B cell (primary cell): ENCODE measurements around the gene KCTD12. TPM values are rescaled to one million over a fixed set of nuclear protein-coding genes. Genes with fewer than 3 reads are reported as not detected.

Experiments used
- ATAC-seq: fragments of 200-7000 bp; cut with Tn5 transposase; one replicate; pipeline ENCODE4 v1.10.0; 2021; ENCODE audit warnings: low read depth, mild to moderate bottlenecking, moderate number of reproducible peaks, moderate library complexity
- CTCF ChIA-PET: fragments of 350-600 bp; sonication (Branson Sonifier 250); formaldehyde crosslinking; loops from one replicate; lab custom pipeline; 2021; ENCODE audit warnings: antibody characterized with exemption, inconsistent platforms; lab: Charles Lee
- POLR2A ChIA-PET: fragments of 350-600 bp; sonication (Branson Sonifier 250); formaldehyde crosslinking; loops from one replicate; lab custom pipeline; 2021; ENCODE audit warnings: antibody characterized with exemption; lab: Charles Lee
- DNase-seq: peaks from one replicate; pipeline ENCODE4 v3.0.0; 2013
- H2AFZ ChIP-seq: 2 replicates; pipeline ENCODE4 v1.6.1; 2012; ENCODE audit warnings: mild to moderate bottlenecking, low read depth, low read length; ENCODE audit not compliant: insufficient read depth, poor library complexity, severe bottlenecking
- H3K27ac ChIP-seq, 2 donors: 1 replicate in 1 of 2; 2 replicates in 1 of 2; pipeline ENCODE4 v1.5.1; 2012 to 2013; ENCODE audit warnings: low read length in 2 of 2, mild to moderate bottlenecking in 2 of 2, moderate library complexity in 1 of 2
- H3K27me3 ChIP-seq, 4 experiments: fragments of 200-600 bp in 1 of 4; sonication (generic) in 1 of 4; replicated peaks in 1 of 4; 1 replicate in 2 of 4; 2 replicates in 2 of 4; pipeline versions ENCODE4 v1.6.1 to v1.7.0; 2013 to 2016; ENCODE audit warnings: low read length in 3 of 4, mild to moderate bottlenecking in 2 of 4, mixed read lengths in 1 of 4, moderate library complexity in 1 of 4; ENCODE audit not compliant: insufficient read depth in 4 of 4, control insufficient read depth in 3 of 4; ENCODE audit errors: control extremely low read depth in 1 of 4
- H3K36me3 ChIP-seq, 2 experiments: replicated peaks in 1 of 2; 1 replicate in 1 of 2; 2 replicates in 1 of 2; pipeline versions ENCODE4 v1.6.1 to v1.7.1; 2013; ENCODE audit warnings: low read length in 1 of 2; ENCODE audit not compliant: insufficient read depth in 2 of 2, control insufficient read depth in 1 of 2; ENCODE audit errors: control extremely low read depth in 1 of 2, extremely low read depth in 1 of 2
- H3K4me1 ChIP-seq, 2 donors: fragments of 200-600 bp in 1 of 2; sonication (generic) in 1 of 2; 1 replicate in 1 of 2; 2 replicates in 1 of 2; pipeline versions ENCODE4 v1.5.1 to v1.6.1; 2013 to 2017; ENCODE audit warnings: low read length in 2 of 2; ENCODE audit not compliant: control insufficient read depth in 2 of 2, insufficient read depth in 2 of 2
- H3K4me2 ChIP-seq: replicated peaks from 2 replicates; pipeline ENCODE3; 2012; ENCODE audit warnings: mild to moderate bottlenecking, low read depth, low read length; ENCODE audit not compliant: poor library complexity, severe bottlenecking
- H3K4me3 ChIP-seq, 5 experiments: fragments of 200-600 bp in 1 of 5; sonication (generic) in 1 of 5; 1 replicate in 3 of 5; 2 replicates in 2 of 5; pipeline versions ENCODE4 v1.5.1 to v1.7.0; 2011 to 2016; ENCODE audit warnings: low read length in 4 of 5, mild to moderate bottlenecking in 4 of 5, low read depth in 2 of 5, control low read depth in 1 of 5, moderate library complexity in 1 of 5; ENCODE audit not compliant: insufficient read depth in 1 of 5; ENCODE audit errors: control extremely low read depth in 1 of 5, extremely low read depth in 1 of 5
- H3K79me2 ChIP-seq: fragments of 200-600 bp; sonication (generic); one replicate; pipeline ENCODE4 v1.6.0; 2016; ENCODE audit warnings: low read length; ENCODE audit not compliant: control insufficient read depth, insufficient read depth
- H3K9ac ChIP-seq: fragments of 200-600 bp; sonication (generic); 2 replicates; pipeline ENCODE4 v1.6.1; 2017; ENCODE audit warnings: mild to moderate bottlenecking, low read length, moderate library complexity
- H3K9me3 ChIP-seq, 3 donors: one replicate each; pipeline versions ENCODE4 v1.6.1 to v1.7.1; 2013; ENCODE audit warnings: low read length in 2 of 3; ENCODE audit not compliant: control insufficient read depth in 2 of 3, insufficient read depth in 1 of 3; ENCODE audit errors: control extremely low read depth in 1 of 3
- H4K20me1 ChIP-seq: 2 replicates; pipeline ENCODE4 v1.6.0; 2012; ENCODE audit warnings: mild to moderate bottlenecking, low read length; ENCODE audit not compliant: insufficient read depth, control insufficient read depth, poor library complexity, severe bottlenecking
- H3K27ac Mint-ChIP-seq: one replicate; pipeline ENCODE4 v1.8.0; 2021; ENCODE audit warnings: mixed read lengths
- H3K27me3 Mint-ChIP-seq: one replicate; pipeline ENCODE4 v1.8.0; 2021; ENCODE audit warnings: mixed read lengths
- H3K4me1 Mint-ChIP-seq: one replicate; pipeline ENCODE4 v1.8.0; 2021; ENCODE audit warnings: mixed read lengths
- H3K4me3 Mint-ChIP-seq: one replicate; pipeline ENCODE4 v1.8.0; 2021; ENCODE audit warnings: mixed read lengths
- H3K9me3 Mint-ChIP-seq: one replicate; pipeline ENCODE4 v1.8.0; 2022; ENCODE audit warnings: mixed read lengths; ENCODE audit not compliant: insufficient read depth
- CTCF ChIP-seq: fragments of 200-600 bp; IDR thresholded peaks from one replicate; pipeline ENCODE4 v1.8.0; 2022; ENCODE audit warnings: antibody characterized with exemption, mild to moderate bottlenecking
- EZH2 ChIP-seq: IDR thresholded peaks from 2 replicates; pipeline ENCODE4 v1.6.1; 2012; ENCODE audit warnings: borderline replicate concordance, low read depth, mild to moderate bottlenecking, moderate library complexity, low read length; ENCODE audit not compliant: insufficient read depth, poor library complexity, severe bottlenecking
- WGBS: methylation state at CpG from one replicate; pipeline ENCODE4 v1.1.5; 2013; ENCODE audit warnings: missing lambda C conversion rate; ENCODE audit not compliant: insufficient coverage; 5-methylcytosine and 5-hydroxymethylcytosine counted together
- intact Hi-C: fragments of 100-400 bp; cut with micrococcal nuclease; formaldehyde crosslinking; loops from one replicate; pipeline ENCODE4 v1.10.0; 2022
- polyA plus RNA-seq: library from polyadenylated mRNA; depleted of rRNA; stranded (reverse); fragments of >200 nt; gene quantifications from 2 replicates; pipeline ENCODE4 v1.2.3, GENCODE V29; 2012
- total RNA-seq, 2 donors: library from RNA; stranded (reverse); fragments of 120-200 nt in 1 of 2; gene quantifications; 1 replicate in 1 of 2; 2 replicates in 1 of 2; pipeline versions ENCODE4 v1.2.3 to v1.2.4, GENCODE V29; 2013 to 2022

KCTD12 gene
- total and polyA plus RNA-seq, 2 donors (not counting 1 experiment from before 2014, with no cell fraction given) = 1.8 to 6.2 TPM

GRCh38 chr13:76932076-76932475, 45.9 kb upstream of the KCTD12 start:
- WGBS = no CpG with 5 or more reads among the region's 4 CpGs
- Mint-ChIP-seq H3K9me3 (peaks cover 3% of the 10 kb centered on the region), H3K27ac (no peak overlapping the region), H3K27me3 (no peaks in the 10 kb centered on the region), H3K4me1 (no peaks in the 10 kb centered on the region), H3K4me3 (no peak overlapping the region)
- no peaks in the 10 kb centered on the region for H3K4me1 ChIP-seq
- ChIA-PET POLR2A (no interaction called here), CTCF (interaction anchor here (0.6 kb wide), 1 partner anchor 48 kb away, joined by 3 read pairs; no protein-coding TSS in a partner anchor)
- no peak overlapping the region for H3K9ac ChIP-seq
- no peak for ATAC-seq
- H3K36me3 ChIP-seq = no peaks in the 10 kb centered on the region
- H3K4me3 ChIP-seq = no peak overlapping the region
- peaks cover 0 to 3% (median 0%) of the 10 kb centered on the region in 3 donors for H3K9me3 ChIP-seq
- no peak overlapping the region for H3K27ac ChIP-seq
- no peak overlapping the region for H3K4me2 ChIP-seq
- intact Hi-C loops = no loop called here
- H3K79me2 ChIP-seq = no peaks in the 10 kb centered on the region
- H2AFZ ChIP-seq = no peak overlapping the region
- no peak for DNase-seq
- TF ChIP-seq CTCF (no peak), EZH2 (no peak)
- H3K27me3 ChIP-seq = peaks cover 0 to 2% (median under 1%) of the 10 kb centered on the region in 4 experiments
- H4K20me1 ChIP-seq = no peaks in the 10 kb centered on the region

- intact Hi-C loops = no loop called here
- Histone ChIP-seq H3K27ac (no peak overlapping the region), H3K27me3 (peaks cover 0 to 2% (median under 1%) of the 10 kb centered on the region in 4 experiments), H3K79me2 (no peaks in the 10 kb centered on the region), H3K4me2 (no peak overlapping the region), H3K4me1 (no peaks in the 10 kb centered on the region), H3K4me3 (no peak overlapping the region), H4K20me1 (no peaks in the 10 kb centered on the region), H3K9me3 (peaks cover 0 to 3% (median 0%) of the 10 kb centered on the region in 3 donors), H2AFZ (no peak overlapping the region), H3K9ac (no peak overlapping the region), H3K36me3 (no peaks in the 10 kb centered on the region)
- CTCF ChIA-PET = no interaction called here
- WGBS = 92% methylated on average over 2 of the region's 2 CpGs
- DNase-seq = no peak
- Mint-ChIP-seq H3K27ac (no peak overlapping the region), H3K4me3 (no peak overlapping the region), H3K4me1 (no peaks in the 10 kb centered on the region), H3K9me3 (no peaks in the 10 kb centered on the region), H3K27me3 (peaks cover 6% of the 10 kb centered on the region)
- TF ChIP-seq CTCF = no peak
- TF ChIP-seq EZH2 = no peak
- ATAC-seq = no peak
- POLR2A ChIA-PET = no interaction called here
These were observed 43.7 kb upstream of the KCTD12 start for GRCh38 chr13:76929851-76930374.
